Measurements from ENCODE around the gene KRTAP5-5.
"Not testable (repeated sequence)": the region's sequence is repeated elsewhere in the genome, so short reads cannot be mapped to it uniquely, and the experiment has no call there.

Gene KRTAP5-5

DNA sequence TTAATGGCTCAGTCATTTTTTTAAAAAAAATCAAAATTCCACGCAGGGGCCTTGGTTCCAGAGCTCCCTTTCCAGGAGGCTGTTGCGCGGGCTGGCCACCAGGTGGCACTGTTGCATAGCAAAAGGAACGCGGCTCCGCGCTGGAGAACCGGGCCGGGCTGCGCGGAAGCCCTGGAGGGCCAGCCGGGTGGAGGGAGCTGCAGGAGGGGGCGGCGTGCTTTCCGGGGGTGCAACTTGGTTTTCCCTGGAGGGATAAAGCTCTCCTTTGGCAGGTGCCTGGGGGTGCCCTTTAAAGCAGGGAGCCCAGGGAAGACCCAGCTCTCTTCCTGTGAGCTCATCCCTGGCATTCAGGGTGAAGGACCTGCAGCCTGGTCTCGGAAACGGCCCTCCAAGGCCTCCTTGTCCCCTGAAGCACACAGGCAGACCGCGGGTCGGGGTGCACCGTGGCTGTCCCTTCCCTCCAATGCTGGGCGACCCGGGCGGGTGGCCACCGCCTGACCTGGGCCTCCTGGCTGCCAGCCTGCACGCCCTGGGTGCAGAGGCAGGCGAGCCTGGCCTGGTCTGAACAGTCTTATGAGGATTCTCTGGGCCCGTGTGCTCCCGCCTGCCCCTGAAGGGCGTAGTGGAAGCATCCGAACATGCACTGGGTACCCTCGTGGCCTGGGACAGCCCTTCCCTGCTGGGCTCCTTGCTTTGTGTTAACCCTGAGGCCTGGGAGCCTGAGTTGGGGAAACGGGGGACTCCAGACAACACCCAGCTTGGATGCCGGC lies 23.4 kb downstream of the KRTAP5-5 start:
- Histone ChIP-seq H3K27me3 (ENCODE audit: insufficient read depth, low read length) (peaks cover 13% of the 10 kb centered on the region; the same call in 1 of the 2 replicates), H3K27ac (ENCODE audit: low read length) (no peak overlapping the region), H3K36me3 (ENCODE audit: insufficient read depth, low read depth, low read length) (no peaks in the 10 kb centered on the region), H3K9ac (ENCODE audit: low read depth, low read length) (no peak overlapping the region), H3K9me3 (ENCODE audit: insufficient read depth, low read depth, low read length) (no peaks in the 10 kb centered on the region), H3K4me3 (ENCODE audit: low read length) (peak overlapping the region; percentile 34; the same call in 1 of the 2 replicates), H3K4me1 (ENCODE audit: insufficient read depth, low read length) (no peaks in the 10 kb centered on the region)

DNA sequence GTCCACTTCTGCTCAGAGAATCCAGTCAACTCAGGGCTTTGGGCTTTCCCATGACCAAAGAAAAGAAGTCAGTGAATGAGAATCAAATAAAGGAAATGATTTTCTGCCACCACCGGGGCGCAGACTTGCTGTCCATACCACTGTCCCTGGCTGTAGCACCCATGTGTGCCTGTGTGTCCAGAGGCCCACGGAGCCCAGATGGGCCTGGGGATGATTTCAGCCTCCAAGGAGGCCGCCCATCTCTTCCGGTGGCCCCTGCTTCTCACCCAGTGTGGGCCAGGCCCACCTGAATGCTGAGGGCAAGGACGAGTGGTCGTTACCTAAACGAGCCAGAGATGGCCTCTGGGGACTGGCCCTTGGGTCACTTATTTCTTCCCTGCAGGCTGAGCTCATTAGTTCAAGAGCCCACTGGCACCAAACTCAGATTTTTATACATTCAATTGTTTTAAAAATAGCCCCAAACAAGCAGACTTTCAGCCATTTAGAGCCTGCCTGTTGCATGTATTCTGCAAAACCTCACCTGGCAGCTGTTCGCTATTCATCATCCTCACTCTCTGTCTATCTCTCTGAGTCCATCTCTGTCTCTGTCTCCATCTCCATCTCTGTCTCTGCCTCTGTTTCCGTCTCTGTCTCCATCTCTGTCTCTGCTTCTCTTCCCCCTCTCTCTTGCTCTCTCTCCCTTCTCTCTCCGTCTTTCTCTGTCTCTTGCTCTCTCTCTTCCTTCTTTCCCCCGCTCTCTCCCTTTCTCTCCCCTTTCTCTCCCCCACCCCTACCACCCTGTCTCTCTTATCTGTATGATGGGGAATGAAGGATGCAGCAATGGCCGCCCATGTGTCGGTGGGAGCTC lies 24.2 kb downstream of the KRTAP5-5 start:
- no peaks in the 10 kb centered on the region for H3K9me3 ChIP-seq (ENCODE audit: insufficient read depth, low read depth, low read length)
- H3K9ac ChIP-seq (ENCODE audit: low read depth, low read length) = no peak overlapping the region
- H3K27ac ChIP-seq (ENCODE audit: low read length) = no peak overlapping the region
- H3K4me1 ChIP-seq (ENCODE audit: insufficient read depth, low read length) = no peaks in the 10 kb centered on the region
- H3K36me3 ChIP-seq (ENCODE audit: insufficient read depth, low read depth, low read length) = no peaks in the 10 kb centered on the region
- peaks cover 13% of the 10 kb centered on the region; the same call in 1 of the 2 replicates for H3K27me3 ChIP-seq (ENCODE audit: insufficient read depth, low read length)
- H3K4me3 ChIP-seq (ENCODE audit: low read length) = no peak overlapping the region

DNA sequence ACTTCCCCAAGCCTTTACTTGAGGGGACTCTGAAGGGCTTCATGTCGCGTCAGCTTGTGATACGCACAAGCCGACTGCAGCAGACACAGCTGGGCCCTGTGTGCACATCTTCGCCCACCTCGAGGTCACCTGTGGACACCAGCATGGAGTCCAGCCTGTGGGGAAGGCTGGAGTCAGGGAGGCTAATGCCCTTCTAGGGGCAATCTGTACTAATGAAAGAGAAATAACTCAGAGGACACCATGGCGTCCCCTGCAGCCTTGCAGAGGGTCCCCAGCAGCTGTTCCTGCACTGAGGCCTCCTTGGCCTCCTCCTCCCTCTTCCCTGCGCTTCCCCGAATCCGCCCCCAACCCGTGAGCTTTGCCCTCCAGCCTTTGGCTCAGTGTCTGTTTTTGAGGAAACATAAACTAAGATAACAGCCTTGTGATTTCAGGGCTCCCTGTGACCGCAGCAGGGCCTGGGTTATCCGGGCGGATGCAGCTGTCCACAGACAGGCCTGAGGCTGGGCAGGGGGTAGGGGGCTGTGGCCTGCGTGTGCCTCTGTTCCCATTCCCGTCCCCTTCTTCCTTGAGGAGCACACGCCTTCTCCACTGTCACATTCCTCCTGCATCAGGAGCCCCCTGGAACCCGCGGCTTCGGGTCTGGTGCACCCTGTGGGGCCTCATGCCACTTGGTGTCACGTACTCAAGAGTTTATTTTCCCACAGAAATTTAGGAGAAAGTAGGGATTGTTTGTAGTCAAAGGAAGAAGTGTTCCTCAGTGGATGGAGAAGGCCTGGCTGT lies 25.0 kb downstream of the KRTAP5-5 start:
- no peak overlapping the region for H3K27ac ChIP-seq (ENCODE audit: low read length)
- H3K27me3 ChIP-seq (ENCODE audit: insufficient read depth, low read length) = peaks cover 13% of the 10 kb centered on the region; the same call in 1 of the 2 replicates
- H3K4me3 ChIP-seq (ENCODE audit: low read length) = no peak overlapping the region
- no peaks in the 10 kb centered on the region for H3K9me3 ChIP-seq (ENCODE audit: insufficient read depth, low read depth, low read length)
- no peaks in the 10 kb centered on the region for H3K36me3 ChIP-seq (ENCODE audit: insufficient read depth, low read depth, low read length)
- no peak overlapping the region for H3K9ac ChIP-seq (ENCODE audit: low read depth, low read length)
- no peaks in the 10 kb centered on the region for H3K4me1 ChIP-seq (ENCODE audit: insufficient read depth, low read length)

DNA sequence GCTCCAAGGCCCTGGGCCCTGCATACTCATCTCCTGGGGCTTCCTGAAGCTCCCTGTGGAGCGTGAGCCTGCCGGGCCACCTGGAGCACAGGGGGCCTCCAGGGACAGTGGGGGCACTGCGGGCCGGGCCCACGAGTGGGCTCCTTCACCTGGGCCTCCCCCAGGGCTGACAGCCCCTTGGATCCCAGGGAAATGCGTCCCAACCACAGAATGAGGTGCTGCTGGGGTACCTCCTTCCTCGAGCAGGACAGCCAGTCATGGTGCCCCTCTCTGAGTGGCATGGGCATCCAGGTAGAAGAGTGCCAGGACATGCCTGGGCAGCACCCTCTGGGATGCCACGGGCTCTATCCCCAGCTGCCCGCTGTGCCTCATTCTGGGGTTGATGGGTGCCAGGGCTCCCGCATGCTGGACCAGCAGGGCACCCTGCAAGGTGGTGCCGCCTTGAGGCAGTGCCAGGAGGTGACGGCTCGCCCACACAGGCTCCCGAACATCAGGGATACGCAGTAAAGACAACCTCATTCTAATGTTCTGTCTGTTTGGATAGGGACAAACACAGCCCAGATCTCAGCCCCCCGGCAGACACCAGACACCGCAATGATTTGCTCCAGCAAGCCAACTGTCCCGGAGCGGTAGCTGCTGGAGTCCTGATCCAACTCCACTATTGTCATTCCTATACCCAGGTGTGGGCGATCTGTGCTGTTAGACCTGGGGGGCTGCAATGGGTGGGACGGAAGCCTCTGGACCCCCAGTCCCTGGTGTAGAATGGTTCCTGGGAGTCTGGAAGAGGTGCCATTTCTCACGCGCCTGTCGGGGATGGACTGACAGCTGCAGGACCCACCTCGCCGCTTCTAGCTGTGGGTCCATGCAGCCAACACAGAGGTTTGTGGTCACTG lies 25.8 kb downstream of the KRTAP5-5 start:
- H3K9me3 ChIP-seq (ENCODE audit: insufficient read depth, low read depth, low read length) = no peaks in the 10 kb centered on the region
- H3K27me3 ChIP-seq (ENCODE audit: insufficient read depth, low read length) = peaks cover 13% of the 10 kb centered on the region; the same call in 1 of the 2 replicates
- no peaks in the 10 kb centered on the region for H3K36me3 ChIP-seq (ENCODE audit: insufficient read depth, low read depth, low read length)
- no peak overlapping the region for H3K9ac ChIP-seq (ENCODE audit: low read depth, low read length)
- no peaks in the 10 kb centered on the region for H3K4me1 ChIP-seq (ENCODE audit: insufficient read depth, low read length)
- no peak overlapping the region for H3K4me3 ChIP-seq (ENCODE audit: low read length)
- no peak overlapping the region for H3K27ac ChIP-seq (ENCODE audit: low read length)

DNA sequence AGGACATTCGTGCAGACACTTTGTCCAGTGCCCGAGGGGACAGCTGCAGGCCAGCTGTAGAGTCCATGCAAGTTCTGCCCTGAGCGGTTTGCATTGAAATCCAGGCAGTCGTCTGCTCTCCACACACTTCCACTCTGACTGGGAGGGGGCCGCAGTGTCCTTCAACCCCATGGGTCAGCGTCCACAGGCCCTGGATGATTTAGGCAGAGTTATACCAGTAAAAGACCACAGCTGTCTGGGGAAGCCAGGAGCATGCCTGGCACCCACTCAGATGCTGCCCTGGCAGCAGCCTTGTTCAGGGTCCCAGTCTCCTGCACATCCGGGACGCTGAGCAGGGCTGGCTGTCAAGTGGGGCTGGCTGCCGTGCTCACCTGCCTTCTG lies 26.5 kb downstream of the KRTAP5-5 start:
- no peak overlapping the region for H3K9ac ChIP-seq (ENCODE audit: low read depth, low read length)
- H3K27me3 ChIP-seq (ENCODE audit: insufficient read depth, low read length) = peaks cover 13% of the 10 kb centered on the region; the same call in 1 of the 2 replicates
- no peaks in the 10 kb centered on the region for H3K36me3 ChIP-seq (ENCODE audit: insufficient read depth, low read depth, low read length)
- H3K4me1 ChIP-seq (ENCODE audit: insufficient read depth, low read length) = no peaks in the 10 kb centered on the region
- H3K27ac ChIP-seq (ENCODE audit: low read length) = no peak overlapping the region
- H3K4me3 ChIP-seq (ENCODE audit: low read length) = no peak overlapping the region
- H3K9me3 ChIP-seq (ENCODE audit: insufficient read depth, low read depth, low read length) = no peaks in the 10 kb centered on the region

DNA sequence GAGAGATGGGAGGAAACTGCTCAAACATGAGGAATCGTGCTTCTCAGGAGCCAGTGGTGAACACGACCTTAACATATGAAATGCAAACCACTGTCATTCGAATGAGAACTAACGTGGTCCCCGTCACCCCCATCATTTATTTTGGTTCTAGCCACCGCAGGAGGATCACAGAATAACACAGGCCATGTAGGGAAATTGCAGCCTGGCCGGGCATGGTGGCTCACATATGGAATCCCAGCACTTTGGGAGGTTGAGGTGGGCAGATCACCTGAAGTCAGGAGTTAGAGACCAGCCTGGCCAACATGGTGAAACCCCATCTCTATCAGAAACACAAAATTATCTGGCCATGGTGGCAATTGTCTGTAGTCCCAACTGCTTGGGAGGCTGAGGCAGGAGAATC lies 27.1 kb downstream of the KRTAP5-5 start:
- Histone ChIP-seq H3K9me3 (ENCODE audit: insufficient read depth, low read depth, low read length) (no peaks in the 10 kb centered on the region), H3K4me3 (ENCODE audit: low read length) (no peak overlapping the region), H3K27ac (ENCODE audit: low read length) (no peak overlapping the region), H3K9ac (ENCODE audit: low read depth, low read length) (no peak overlapping the region), H3K27me3 (ENCODE audit: insufficient read depth, low read length) (peaks cover 13% of the 10 kb centered on the region; the same call in 1 of the 2 replicates), H3K4me1 (ENCODE audit: insufficient read depth, low read length) (no peaks in the 10 kb centered on the region), H3K36me3 (ENCODE audit: insufficient read depth, low read depth, low read length) (no peaks in the 10 kb centered on the region)

DNA sequence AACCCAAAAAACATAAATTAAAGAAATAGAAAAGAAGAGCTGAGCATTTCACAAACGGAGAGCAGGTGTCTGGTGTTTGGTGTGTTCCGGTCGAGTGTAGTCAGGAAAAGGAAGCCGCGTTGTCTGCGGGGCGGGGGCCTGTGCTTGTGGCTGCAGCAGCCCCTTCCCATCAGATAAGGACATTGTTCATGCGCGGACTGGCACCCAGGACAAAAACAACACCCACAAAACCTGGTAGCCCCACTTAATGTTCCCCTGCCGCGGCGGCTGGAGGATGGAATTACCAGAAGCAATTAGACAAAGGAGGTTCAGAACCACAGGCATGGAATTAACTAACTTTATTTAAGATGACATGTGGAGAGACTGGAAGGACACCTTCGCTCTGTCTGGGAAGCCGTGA lies 29.9 kb downstream of the KRTAP5-5 start:
- no peaks in the 10 kb centered on the region for H3K27me3 ChIP-seq (ENCODE audit: insufficient read depth, low read length)
- no peak overlapping the region for H3K9ac ChIP-seq (ENCODE audit: low read depth, low read length)
- H3K4me1 ChIP-seq (ENCODE audit: insufficient read depth, low read length) = no peaks in the 10 kb centered on the region
- no peaks in the 10 kb centered on the region for H3K9me3 ChIP-seq (ENCODE audit: insufficient read depth, low read depth, low read length)
- no peaks in the 10 kb centered on the region for H3K36me3 ChIP-seq (ENCODE audit: insufficient read depth, low read depth, low read length)
- no peak overlapping the region for H3K27ac ChIP-seq (ENCODE audit: low read length)
- no peak overlapping the region for H3K4me3 ChIP-seq (ENCODE audit: low read length)

DNA sequence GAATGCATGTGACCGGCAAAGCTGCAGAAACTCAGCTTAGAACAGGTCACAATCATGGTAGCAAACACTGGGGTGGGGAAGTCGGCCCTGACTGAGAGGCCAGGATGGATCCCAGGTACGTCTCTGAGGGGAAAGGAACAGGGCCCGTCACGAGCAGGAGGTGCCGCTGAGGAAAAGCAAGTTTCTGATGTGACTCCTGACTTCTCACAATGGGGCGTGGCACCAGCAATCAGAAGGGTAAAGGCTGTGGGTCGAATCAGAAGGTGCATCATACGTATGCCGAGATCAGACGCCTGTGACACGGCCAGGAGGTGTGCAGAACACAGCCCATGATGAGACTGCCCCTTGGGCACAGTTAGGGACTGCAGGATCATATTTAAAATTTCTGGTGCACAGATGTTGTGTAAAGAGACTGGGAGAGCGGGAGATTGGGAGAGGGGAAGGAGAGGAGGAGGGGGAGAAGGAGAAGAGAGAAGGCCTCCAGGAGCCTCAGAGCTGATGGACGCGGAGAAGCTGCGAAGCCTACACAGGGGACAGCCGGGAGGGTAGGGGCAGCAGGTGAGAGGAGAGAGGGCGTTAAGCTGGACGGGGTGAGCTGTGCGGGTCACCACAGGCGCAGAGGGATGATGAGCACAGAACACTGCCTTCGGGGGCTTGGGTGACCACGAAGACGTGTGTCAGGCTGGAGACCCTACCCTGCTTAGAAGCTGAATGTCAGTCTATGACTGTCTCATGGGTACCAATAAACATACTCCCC lies 30.7 kb downstream of the KRTAP5-5 start:
- no peaks in the 10 kb centered on the region for H3K4me1 ChIP-seq (ENCODE audit: insufficient read depth, low read length)
- H3K4me3 ChIP-seq (ENCODE audit: low read length) = no peak overlapping the region
- no peaks in the 10 kb centered on the region for H3K27me3 ChIP-seq (ENCODE audit: insufficient read depth, low read length)
- H3K9me3 ChIP-seq (ENCODE audit: insufficient read depth, low read depth, low read length) = no peaks in the 10 kb centered on the region
- H3K9ac ChIP-seq (ENCODE audit: low read depth, low read length) = no peak overlapping the region
- no peak overlapping the region for H3K27ac ChIP-seq (ENCODE audit: low read length)
- no peaks in the 10 kb centered on the region for H3K36me3 ChIP-seq (ENCODE audit: insufficient read depth, low read depth, low read length)

DNA sequence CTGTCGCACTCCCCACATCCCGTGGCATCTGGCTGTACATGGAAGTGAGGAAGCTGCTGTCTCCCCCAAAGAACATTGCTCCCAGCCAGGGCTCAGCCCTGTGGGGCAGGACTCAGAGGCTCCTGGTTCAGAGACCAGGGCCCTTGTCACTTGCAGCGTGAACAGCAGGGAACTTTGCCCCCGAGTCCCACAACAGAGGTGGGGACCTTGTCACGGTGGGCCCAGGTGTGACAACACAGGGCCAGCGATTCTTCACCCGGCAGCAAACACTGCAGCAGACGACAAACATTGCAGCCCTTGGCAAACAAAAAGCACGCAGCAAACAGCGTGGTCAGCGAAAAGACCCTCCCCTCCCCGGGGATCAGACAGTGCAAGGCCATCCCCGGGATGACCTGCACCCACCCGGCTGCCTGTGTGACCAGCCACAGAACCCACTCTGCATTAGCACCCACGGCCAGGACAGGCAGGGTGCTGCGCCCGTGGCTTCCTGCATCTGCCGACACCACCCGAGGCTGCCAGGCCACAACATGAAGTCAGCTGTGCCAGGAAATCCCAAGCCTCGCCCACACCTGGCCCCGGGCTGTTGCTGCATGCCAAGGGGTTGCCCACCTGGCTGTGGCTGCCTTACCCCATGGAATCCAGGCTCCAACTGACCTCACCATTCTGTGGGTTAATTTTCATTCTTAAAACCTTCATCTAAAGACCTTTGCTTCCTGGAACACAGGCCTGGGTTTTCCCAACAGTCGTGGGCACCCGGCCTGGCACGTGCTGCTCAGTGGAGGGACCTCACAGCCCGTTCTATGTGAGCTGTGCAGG lies 32.1 kb downstream of the KRTAP5-5 start:
- H3K36me3 ChIP-seq (ENCODE audit: insufficient read depth, low read depth, low read length); H3K9ac ChIP-seq (ENCODE audit: low read depth, low read length); H3K4me3 ChIP-seq (ENCODE audit: low read length); H3K9me3 ChIP-seq (ENCODE audit: insufficient read depth, low read depth, low read length); H3K4me1 ChIP-seq (ENCODE audit: insufficient read depth, low read length); H3K27ac ChIP-seq (ENCODE audit: low read length); H3K27me3 ChIP-seq (ENCODE audit: insufficient read depth, low read length): not testable (repeated sequence)

DNA sequence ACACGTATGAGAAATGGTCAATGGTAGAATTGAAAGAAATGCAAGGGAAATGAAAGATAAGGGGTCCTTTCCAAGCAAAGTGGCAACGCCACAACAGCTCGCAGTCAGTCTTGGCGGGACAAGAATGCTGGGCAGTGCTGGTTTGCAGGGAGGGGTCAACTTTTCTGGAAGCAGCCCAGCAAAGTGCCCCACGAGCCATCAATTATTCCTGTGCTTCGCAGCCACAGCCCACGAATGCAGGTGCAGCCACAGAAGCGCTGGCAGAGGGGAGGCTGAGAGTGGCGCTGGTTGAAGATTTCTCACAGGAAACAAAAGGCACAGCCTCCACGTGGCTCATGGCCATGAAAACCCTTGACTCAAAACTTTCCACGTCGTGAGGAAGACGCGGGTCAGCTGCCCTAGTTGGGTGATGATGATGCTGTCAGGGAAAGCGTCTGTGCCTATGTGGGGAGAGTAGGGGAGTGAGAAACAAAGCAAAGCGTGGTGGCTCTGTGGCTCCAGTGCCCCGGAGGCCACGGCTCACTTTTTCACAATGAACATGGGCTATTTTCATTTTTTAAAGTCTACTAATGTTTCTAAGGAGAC lies 33.2 kb downstream of the KRTAP5-5 start:
- H3K4me1 ChIP-seq (ENCODE audit: insufficient read depth, low read length); H3K9me3 ChIP-seq (ENCODE audit: insufficient read depth, low read depth, low read length); H3K27me3 ChIP-seq (ENCODE audit: insufficient read depth, low read length): not testable (repeated sequence)

More for the DNA sequence above, 33.2 kb downstream of the KRTAP5-5 start:
- not testable (repeated sequence) for H3K9ac ChIP-seq (ENCODE audit: low read depth, low read length); H3K4me3 ChIP-seq (ENCODE audit: low read length); H3K36me3 ChIP-seq (ENCODE audit: insufficient read depth, low read depth, low read length); H3K27ac ChIP-seq (ENCODE audit: low read length)
